GM18505 (cell line): ENCODE results near the gene LAT.

Source experiments
- ATAC-seq: cut with Tn5 transposase; IDR thresholded peaks from one replicate; pipeline ENCODE4 v1.9.1; 2021; ENCODE audit not compliant: unreplicated experiment
- POLR2A ChIP-seq: IDR thresholded peaks from 4 replicates; pipeline ENCODE4 v1.6.1; 2011; ENCODE audit warnings: borderline replicate concordance; ENCODE audit not compliant: insufficient read depth, insufficient read length; ENCODE audit errors: extremely low read depth

LAT gene

GRCh38 chr16:29028457-29029167 lies 43.8 kb downstream of the LAT start:
- no peak for ATAC-seq
- TF ChIP-seq POLR2A: no peak

DNA sequence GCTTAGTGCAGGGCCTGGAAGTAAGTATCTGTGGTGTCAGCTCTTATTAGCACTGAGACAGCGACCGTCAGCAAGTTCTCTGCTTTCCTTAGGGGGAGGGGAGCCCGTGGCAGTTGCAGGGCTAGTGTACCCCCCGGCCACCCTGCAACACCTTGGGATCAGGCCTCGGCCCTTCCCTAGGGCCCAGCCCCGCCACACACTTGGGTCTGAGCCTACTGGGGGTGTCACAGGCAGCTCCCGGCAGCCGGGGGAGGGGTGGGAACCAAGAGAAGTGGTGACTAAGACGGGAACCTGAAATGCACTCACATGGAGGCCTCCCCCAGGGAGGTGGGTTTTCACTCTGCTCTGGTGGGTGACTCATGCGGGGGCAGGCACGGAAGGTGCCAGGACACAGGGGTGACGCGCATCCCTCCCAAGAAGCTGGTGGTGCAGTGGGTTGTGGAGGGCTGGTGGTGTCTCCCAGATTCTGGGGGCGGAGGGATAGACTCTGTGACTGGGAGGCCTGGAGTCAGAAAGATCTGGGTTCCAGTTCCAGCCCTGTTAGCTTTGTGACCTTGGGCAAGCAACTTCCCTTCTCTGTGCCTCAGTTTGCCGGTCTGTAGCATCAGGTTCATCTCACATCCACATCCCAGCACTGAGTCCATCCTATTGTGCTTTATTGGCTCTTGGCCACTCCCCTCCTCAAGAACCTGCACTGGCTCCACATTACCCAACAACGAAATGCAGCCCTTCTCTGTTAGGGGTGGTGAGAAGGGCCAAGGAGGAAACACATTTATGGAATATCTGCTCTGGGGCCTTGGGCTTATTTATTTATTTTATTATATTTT lies 44.5 kb downstream of the LAT start:
- no peak for ATAC-seq
- TF ChIP-seq POLR2A: no peak

DNA sequence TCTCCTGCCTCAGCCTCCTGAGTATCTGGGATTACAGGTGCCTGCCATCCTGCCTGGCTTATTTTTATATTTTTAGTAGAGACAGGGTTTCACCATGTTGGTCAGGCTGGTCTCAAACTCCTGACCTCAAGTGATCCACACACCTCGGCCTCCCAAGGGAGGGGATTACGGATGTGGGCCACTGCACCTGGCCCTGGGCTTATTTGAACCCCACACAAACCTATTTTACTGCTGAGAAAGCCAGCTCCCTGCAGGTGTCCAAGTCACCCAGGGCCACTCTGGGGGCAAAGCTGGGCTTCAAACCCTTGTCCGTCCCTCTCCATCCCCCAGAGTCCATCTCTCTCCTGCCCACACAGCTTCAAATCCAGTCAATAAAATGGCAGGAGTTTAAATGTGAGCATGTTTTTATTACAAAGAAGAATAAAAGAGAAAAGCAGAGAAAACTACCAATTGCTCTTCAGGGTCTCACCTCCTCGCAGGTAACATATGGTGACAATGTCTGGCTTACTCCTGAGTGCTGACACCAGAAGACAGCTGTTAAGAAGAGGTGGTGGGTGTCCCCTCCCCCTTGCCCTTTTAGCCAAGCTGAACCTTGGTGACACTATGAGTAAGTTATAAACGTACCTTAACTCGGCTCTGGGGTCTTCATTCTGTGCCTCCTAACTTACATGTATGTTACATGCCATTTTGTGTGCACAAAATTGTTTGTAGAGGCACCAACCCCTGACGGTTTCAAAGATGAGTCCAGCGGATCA lies 45.4 kb downstream of the LAT start:
- TF ChIP-seq POLR2A: no peak
- no peak for ATAC-seq
